GM12878 (cell line): ENCODE measurements around the gene FNDC4. TPM values are rescaled to one million over a fixed set of nuclear protein-coding genes. Genes with fewer than 3 reads are reported as not detected.

Source experiments
- ATAC-seq: fragments of 200-7000 bp; cut with Tn5 transposase; 3 replicates; pipeline ENCODE4 v1.9.1; 2020; ENCODE audit warnings: mild to moderate bottlenecking, moderate library complexity
- BruUV-seq: library from RNA; stranded (reverse); fragments of 400-500 nt; replicated peaks from 2 replicates; lab custom pipeline; 2021; lab: Mats Ljungman, UMichigan
- CTCF ChIA-PET: fragments of 300-600 bp; sonication (Branson Sonifier 250); formaldehyde crosslinking; extraction: SDS; loops from one replicate; lab custom pipeline; 2021; ENCODE audit warnings: inconsistent platforms; lab: Yijun Ruan, JAX
- POLR2A ChIA-PET: fragments of 350-600 bp; formaldehyde crosslinking; extraction: SDS; loops from one replicate; lab custom pipeline; 2021; ENCODE audit warnings: inconsistent platforms; lab: Charles Lee
- RAD21 ChIA-PET: fragments of 300-600 bp; sonication (Branson Sonifier 250); formaldehyde crosslinking; loops from one replicate; lab custom pipeline; 2023; ENCODE audit warnings: antibody characterized with exemption; ENCODE audit not compliant: unreplicated experiment; lab: Charles Lee
- SMC1A ChIA-PET: fragments of 300-600 bp; sonication (Branson Sonifier 250); formaldehyde crosslinking; loops from one replicate; lab custom pipeline; 2023; ENCODE audit not compliant: unreplicated experiment, uncharacterized antibody; lab: Charles Lee
- DNase-seq: peaks from one replicate; pipeline ENCODE4 v3.0.0-alpha.2; 2011; ENCODE audit warnings: low read depth, low spot score
- FAIRE-seq: peaks from 3 replicates; lab custom pipeline; 2011; peaks lifted over from hg19 to GRCh38; lab: Jason Lieb, UNC
- H2AFZ ChIP-seq: 2 replicates; pipeline ENCODE4 v1.6.0; 2011; ENCODE audit warnings: low read depth, low read length, control low read depth; ENCODE audit not compliant: control insufficient read depth
- H3K27ac ChIP-seq: 2 replicates; pipeline ENCODE4 v1.5.1; 2011; ENCODE audit warnings: control low read depth; ENCODE audit not compliant: control insufficient read depth, insufficient read depth
- H3K27me3 ChIP-seq, 2 experiments: replicated peaks in 1 of 2; 2 replicates each; pipeline versions ENCODE4 v1.6.0 to v1.6.1; 2011; ENCODE audit warnings: low read length in 1 of 2; ENCODE audit not compliant: control insufficient read depth in 2 of 2, insufficient read depth in 2 of 2
- H3K36me3 ChIP-seq, 2 experiments: 2 replicates each; pipeline ENCODE4 v1.5.1; 2011; ENCODE audit warnings: low read length in 1 of 2; ENCODE audit not compliant: control insufficient read depth in 2 of 2, insufficient read depth in 2 of 2
- H3K4me1 ChIP-seq: 2 replicates; pipeline ENCODE4 v1.6.1; 2011; ENCODE audit warnings: mild to moderate bottlenecking, low read length, moderate library complexity, mixed read lengths; ENCODE audit not compliant: control insufficient read depth, insufficient read depth
- H3K4me2 ChIP-seq: 2 replicates; pipeline ENCODE4 v1.6.0; 2011; ENCODE audit warnings: control low read depth; ENCODE audit not compliant: control insufficient read depth, insufficient read depth
- H3K4me3 ChIP-seq: fragments of 200-600 bp; sonication (generic); 2 replicates; pipeline ENCODE4 v1.5.1; 2016
- H3K79me2 ChIP-seq: 2 replicates; pipeline ENCODE4 v1.6.0; 2011; ENCODE audit warnings: low read length; ENCODE audit not compliant: control insufficient read depth, insufficient read depth
- H3K9ac ChIP-seq: 2 replicates; pipeline ENCODE4 v1.8.0; 2011; ENCODE audit warnings: low read length, control low read depth, mixed read lengths; ENCODE audit not compliant: control insufficient read depth, insufficient read depth
- H3K9me3 ChIP-seq: replicated peaks from 3 replicates; pipeline ENCODE4 v1.5.1; 2011; ENCODE audit warnings: mild to moderate bottlenecking, low read length; ENCODE audit not compliant: control insufficient read depth, insufficient read depth
- H4K20me1 ChIP-seq: 2 replicates; pipeline ENCODE4 v1.6.0; 2011; ENCODE audit not compliant: control insufficient read depth, insufficient read depth
- CBX5 ChIP-seq: sonication (generic); IDR thresholded peaks from 2 replicates; pipeline ENCODE4 v1.6.1; 2016; ENCODE audit warnings: low read depth, moderate library complexity, mild to moderate bottlenecking, inconsistent platforms
- GATAD2B ChIP-seq: fragments of 450-650 bp; conservative IDR thresholded peaks from 2 replicates; pipeline ENCODE4 v1.6.1; 2017; ENCODE audit warnings: low read depth, mild to moderate bottlenecking, moderate library complexity
- JUND ChIP-seq: IDR thresholded peaks from 2 replicates; pipeline ENCODE4 v1.6.1; 2012; ENCODE audit warnings: low read depth, mild to moderate bottlenecking, low read length, improper control_type of control experiment, moderate library complexity
- KLF5 ChIP-seq: fragments of 450-650 bp; IDR thresholded peaks from 2 replicates; pipeline ENCODE4 v1.6.1; 2014; ENCODE audit warnings: mild to moderate bottlenecking; ENCODE audit not compliant: partially characterized antibody
- POLR2A ChIP-seq: IDR thresholded peaks from 2 replicates; pipeline ENCODE4 v1.6.1; 2011; ENCODE audit warnings: low read depth, mild to moderate bottlenecking, low read length
- WGBS: methylation state at CpG from one replicate; pipeline ENCODE4 v1.1.6; 2016; ENCODE audit warnings: low lambda C conversion rate; ENCODE audit not compliant: insufficient replicate concordance, insufficient coverage; ENCODE audit errors: missing lambda C conversion rate; 5-methylcytosine and 5-hydroxymethylcytosine counted together
- in situ Hi-C: fragments of 300-500 bp; cut with MboI; formaldehyde crosslinking; loops from 9 replicates; pipeline ENCODE4 v1.14.3; 2018; ENCODE audit warnings: mixed read lengths
- intact Hi-C: fragments of 100-400 bp; cut with micrococcal nuclease; formaldehyde crosslinking; loops from one replicate; pipeline ENCODE4 v1.14.2; 2022; ENCODE audit not compliant: unreplicated experiment
- polyA plus RNA-seq, 11 experiments: library from polyadenylated mRNA; depleted of rRNA in 4 of 11; unstranded in 6 of 11; stranded (reverse) in 5 of 11; fragments of >200 nt; fragmentation: Nextera tagmentation in 4 of 11; fragmentation: Illumina TruSeq in 1 of 11; extraction: Ambion mirVana in 4 of 11; extraction: Trizol in 1 of 11; gene quantifications; 1 replicate in 1 of 11; 2 replicates in 10 of 11; pipeline versions ENCODE4 v1.2.1 to v1.2.3, GENCODE V29; 2011 to 2016; ENCODE audit warnings: inconsistent platforms in 2 of 11, missing spikeins in 2 of 11, low read depth in 1 of 11
- small RNA-seq: library from RNA; depleted of rRNA; stranded (forward); fragments of <200 nt; gene quantifications from one replicate; pipeline ENCODE3, GENCODE V24; 2014
- total RNA-seq, 4 experiments: library from RNA; depleted of rRNA in 3 of 4; stranded (reverse); fragments of >200 nt in 3 of 4; fragmentation: Illumina TruSeq in 1 of 4; extraction: Trizol in 1 of 4; gene quantifications; 2 replicates each; pipeline versions ENCODE4 v1.2.1 to v1.2.3, GENCODE V29; 2013 to 2021
- TF ChIP-seq, protein P1 (sequence below): IDR thresholded peaks from 2 replicates; pipeline ENCODE4 v1.6.1; 2012; ENCODE audit warnings: low read depth, low read length, improper control_type of control experiment

The FNDC4 gene
- total and polyA plus RNA-seq, 10 of the 15 experiments (the other 5 are each of a cell fraction or from before 2014, with no cell fraction given): 0.21 TPM; not detected in 9

DNA sequence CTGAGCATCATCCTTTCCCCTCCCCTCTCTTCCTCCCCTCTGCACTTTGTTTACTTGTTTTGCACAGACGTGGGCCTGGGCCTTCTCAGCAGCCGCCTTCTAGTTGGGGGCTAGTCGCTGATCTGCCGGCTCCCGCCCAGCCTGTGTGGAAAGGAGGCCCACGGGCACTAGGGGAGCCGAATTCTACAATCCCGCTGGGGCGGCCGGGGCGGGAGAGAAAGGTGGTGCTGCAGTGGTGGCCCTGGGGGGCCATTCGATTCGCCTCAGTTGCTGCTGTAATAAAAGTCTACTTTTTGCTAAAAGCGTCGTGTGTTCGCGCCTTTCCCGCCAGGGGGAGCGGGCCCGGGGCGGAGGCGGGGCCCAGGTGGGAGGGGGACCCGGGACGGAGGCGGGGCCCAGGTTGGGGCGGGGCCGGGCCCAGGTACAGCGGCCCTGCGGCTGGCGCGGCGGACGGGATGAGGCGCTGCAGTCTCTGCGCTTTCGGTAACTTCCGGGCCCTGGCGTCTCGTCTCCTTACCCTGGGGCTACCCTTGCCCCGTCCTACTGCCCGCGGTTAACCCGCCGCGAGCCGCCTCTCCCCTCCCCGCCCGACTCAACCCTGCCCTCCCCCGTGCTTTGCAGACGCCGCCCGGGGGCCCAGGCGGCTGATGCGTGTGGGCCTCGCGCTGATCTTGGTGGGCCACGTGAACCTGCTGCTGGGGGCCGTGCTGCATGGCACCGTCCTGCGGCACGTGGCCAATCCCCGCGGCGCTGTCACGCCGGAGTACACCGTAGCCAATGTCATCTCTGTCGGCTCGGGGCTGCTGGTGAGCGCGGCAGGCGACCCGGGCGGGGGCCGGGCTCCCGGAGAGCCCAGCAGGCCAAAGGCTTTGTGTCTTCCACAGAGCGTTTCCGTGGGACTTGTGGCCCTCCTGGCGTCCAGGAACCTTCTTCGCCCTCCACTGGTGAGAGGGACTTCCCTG lies 52.8 kb downstream of the FNDC4 start, which contains the start of gene KRTCAP3:
Gene KRTCAP3, plus strand, starts transcription at position 424 of the 962 bp plus-strand sequence. Its CDS starts 32 bp downstream, at position 456.
- BruUV-seq: no TSS peak

More for the DNA sequence above, 52.8 kb downstream of the FNDC4 start, which contains the start of gene KRTCAP3:
- H3K79me2 ChIP-seq: no peaks in the 10 kb centered on the region
- RAD21 ChIA-PET: no interaction called here
- CTCF ChIA-PET: interaction anchor here (0.5 kb wide), 1 partner anchor 60 kb away, joined by 3 read pairs; no protein-coding TSS in a partner anchor
- SMC1A ChIA-PET: no interaction called here
- H3K4me3 ChIP-seq: no peak within 1 kb of the TSS
- no peak within 1 kb of the TSS for H2AFZ ChIP-seq
- no peak within 1 kb of the TSS for H3K9ac ChIP-seq
- FAIRE-seq (no peak), ATAC-seq (no peak; the same call in 1 of the 3 replicates), DNase-seq (no peak)
- H3K36me3 ChIP-seq: peaks cover 13 to 19% of the 10 kb centered on the region in 2 experiments
- intact Hi-C loops: no loop called here
- no peak for TF ChIP-seq CBX5
- TF ChIP-seq GATAD2B: no peak
- TF ChIP-seq, protein P1, sequence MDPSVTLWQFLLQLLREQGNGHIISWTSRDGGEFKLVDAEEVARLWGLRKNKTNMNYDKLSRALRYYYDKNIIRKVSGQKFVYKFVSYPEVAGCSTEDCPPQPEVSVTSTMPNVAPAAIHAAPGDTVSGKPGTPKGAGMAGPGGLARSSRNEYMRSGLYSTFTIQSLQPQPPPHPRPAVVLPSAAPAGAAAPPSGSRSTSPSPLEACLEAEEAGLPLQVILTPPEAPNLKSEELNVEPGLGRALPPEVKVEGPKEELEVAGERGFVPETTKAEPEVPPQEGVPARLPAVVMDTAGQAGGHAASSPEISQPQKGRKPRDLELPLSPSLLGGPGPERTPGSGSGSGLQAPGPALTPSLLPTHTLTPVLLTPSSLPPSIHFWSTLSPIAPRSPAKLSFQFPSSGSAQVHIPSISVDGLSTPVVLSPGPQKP: no peak
- TF ChIP-seq POLR2A: peak; percentile 66
- TF ChIP-seq JUND: no peak
- no peak for TF ChIP-seq KLF5
- TF ChIP-seq, all 136 proteins: peak for 1
- Histone ChIP-seq H3K9me3 (no peaks in the 10 kb centered on the region), H3K4me2 (no peak within 1 kb of the TSS), H3K4me1 (no peaks in the 10 kb centered on the region), H3K27me3 (no peaks in the 10 kb centered on the region), H4K20me1 (no peaks in the 10 kb centered on the region), H3K27ac (no peak within 1 kb of the TSS)
- WGBS: 97% methylated on average over 64 of the region's 80 CpGs
- POLR2A ChIA-PET: no interaction called here
- in situ Hi-C loops: no loop called here

Small RNA genes lying within 50 kb of the gene (small RNA-seq; reads per million reads assigned to genes)
- gene RNU6-986P: not detected

Other genes starting within 250 kb of the FNDC4 start
Only the 7 nearest of the 19 such genes appear.
- gene ZNF513, start 114.5 kb downstream of the FNDC4 start, total RNA-seq (2014; rRNA removed): 8.3 and 9.3 TPM in 2 replicates
- 6.4 and 7.8 TPM in 2 replicates for gene ZNF513, start 114.5 kb downstream of the FNDC4 start, total RNA-seq (2014; rRNA removed; fragmentation: Illumina TruSeq; extraction: Trizol)
- 12.6 and 13.3 TPM in 2 replicates for gene ZNF513, start 114.5 kb downstream of the FNDC4 start, total RNA-seq (2021)
- gene ZNF513, start 114.5 kb downstream of the FNDC4 start, polyA plus RNA-seq (2011; rRNA removed): 3.8 and 6.8 TPM in 2 replicates
- 1.3 and 4.3 TPM in 2 replicates for gene ZNF513, start 114.5 kb downstream of the FNDC4 start, polyA plus RNA-seq (2014; fragmentation: Illumina TruSeq; extraction: Trizol)
- gene ZNF513, start 114.5 kb downstream of the FNDC4 start, polyA plus RNA-seq (2014; fragmentation: Nextera tagmentation; extraction: Ambion mirVana): under 1 TPM; 0.06 to 0.18 TPM
- 16.4 and 17.0 TPM in 2 replicates for gene ZNF513, start 114.5 kb downstream of the FNDC4 start, polyA plus RNA-seq (2014; rRNA removed)
- 1 to 10 TPM; 3.5 TPM for gene ZNF513, start 114.5 kb downstream of the FNDC4 start, polyA plus RNA-seq (2016; fragmentation: Nextera tagmentation; extraction: Ambion mirVana)
- 110 and 112 TPM in 2 replicates for gene PPM1G, start 85.6 kb downstream of the FNDC4 start, total RNA-seq (2014; rRNA removed)
- gene PPM1G, start 85.6 kb downstream of the FNDC4 start, total RNA-seq (2014; rRNA removed; fragmentation: Illumina TruSeq; extraction: Trizol): 129 and 134 TPM in 2 replicates
- 129 and 130 TPM in 2 replicates for gene PPM1G, start 85.6 kb downstream of the FNDC4 start, total RNA-seq (2021)
- gene PPM1G, start 85.6 kb downstream of the FNDC4 start, polyA plus RNA-seq (2011; rRNA removed): 47.0 and 68.8 TPM in 2 replicates
- gene PPM1G, start 85.6 kb downstream of the FNDC4 start, polyA plus RNA-seq (2014; fragmentation: Illumina TruSeq; extraction: Trizol): 163 and 171 TPM in 2 replicates
- gene PPM1G, start 85.6 kb downstream of the FNDC4 start, polyA plus RNA-seq (2014; fragmentation: Nextera tagmentation; extraction: Ambion mirVana): 10 to 100 TPM; 78.5 to 81.1 TPM
- gene PPM1G, start 85.6 kb downstream of the FNDC4 start, polyA plus RNA-seq (2014; rRNA removed): 106 and 108 TPM in 2 replicates
- gene PPM1G, start 85.6 kb downstream of the FNDC4 start, polyA plus RNA-seq (2016; fragmentation: Nextera tagmentation; extraction: Ambion mirVana): 100 to 1,000 TPM; 154 to 159 TPM
- 35.0 and 40.4 TPM in 2 replicates for gene NRBP1, start 66.6 kb downstream of the FNDC4 start, total RNA-seq (2014; rRNA removed)
- 53.3 and 53.4 TPM in 2 replicates for gene NRBP1, start 66.6 kb downstream of the FNDC4 start, total RNA-seq (2014; rRNA removed; fragmentation: Illumina TruSeq; extraction: Trizol)
- 58.4 and 60.3 TPM in 2 replicates for gene NRBP1, start 66.6 kb downstream of the FNDC4 start, total RNA-seq (2021)
- gene NRBP1, start 66.6 kb downstream of the FNDC4 start, polyA plus RNA-seq (2011; rRNA removed): 116 and 136 TPM in 2 replicates
- gene NRBP1, start 66.6 kb downstream of the FNDC4 start, polyA plus RNA-seq (2014; fragmentation: Illumina TruSeq; extraction: Trizol): 67.1 and 75.7 TPM in 2 replicates
- gene NRBP1, start 66.6 kb downstream of the FNDC4 start, polyA plus RNA-seq (2014; fragmentation: Nextera tagmentation; extraction: Ambion mirVana): 1 to 10 TPM; 5.7 to 8.6 TPM
- gene NRBP1, start 66.6 kb downstream of the FNDC4 start, polyA plus RNA-seq (2014; rRNA removed): 70.8 and 73.8 TPM in 2 replicates
- 10 to 100 TPM; 87.7 to 99.7 TPM for gene NRBP1, start 66.6 kb downstream of the FNDC4 start, polyA plus RNA-seq (2016; fragmentation: Nextera tagmentation; extraction: Ambion mirVana)
- 0.33 and 1.1 TPM in 2 replicates for gene KRTCAP3, start 52.8 kb downstream of the FNDC4 start, total RNA-seq (2014; rRNA removed)
- gene KRTCAP3, start 52.8 kb downstream of the FNDC4 start, total RNA-seq (2014; rRNA removed; fragmentation: Illumina TruSeq; extraction: Trizol): 1.4 TPM in 1 of 2 replicates, not detected in the other
- gene KRTCAP3, start 52.8 kb downstream of the FNDC4 start, total RNA-seq (2021): 2.2 and 2.7 TPM in 2 replicates
- 1.3 and 1.5 TPM in 2 replicates for gene KRTCAP3, start 52.8 kb downstream of the FNDC4 start, polyA plus RNA-seq (2011; rRNA removed)
- 0.26 TPM in 1 of 2 replicates, not detected in the other for gene KRTCAP3, start 52.8 kb downstream of the FNDC4 start, polyA plus RNA-seq (2014; fragmentation: Illumina TruSeq; extraction: Trizol)
- gene KRTCAP3, start 52.8 kb downstream of the FNDC4 start, polyA plus RNA-seq (2014; fragmentation: Nextera tagmentation; extraction: Ambion mirVana): under 1 TPM; 0.64 to 0.72 TPM
- gene KRTCAP3, start 52.8 kb downstream of the FNDC4 start, polyA plus RNA-seq (2014; rRNA removed): 1.9 and 2.2 TPM in 2 replicates
- gene KRTCAP3, start 52.8 kb downstream of the FNDC4 start, polyA plus RNA-seq (2016; fragmentation: Nextera tagmentation; extraction: Ambion mirVana): under 1 TPM; 0.48 to 0.82 TPM
- gene IFT172, start 5.5 kb downstream of the FNDC4 start, total RNA-seq (2014; rRNA removed): 7.9 and 9.5 TPM in 2 replicates
- 4.7 and 4.8 TPM in 2 replicates for gene IFT172, start 5.5 kb downstream of the FNDC4 start, total RNA-seq (2014; rRNA removed; fragmentation: Illumina TruSeq; extraction: Trizol)
- 8.6 and 8.8 TPM in 2 replicates for gene IFT172, start 5.5 kb downstream of the FNDC4 start, total RNA-seq (2021)
- 2.4 and 2.9 TPM in 2 replicates for gene IFT172, start 5.5 kb downstream of the FNDC4 start, polyA plus RNA-seq (2011; rRNA removed)
- gene IFT172, start 5.5 kb downstream of the FNDC4 start, polyA plus RNA-seq (2014; fragmentation: Illumina TruSeq; extraction: Trizol): 5.5 and 7.7 TPM in 2 replicates
- 1 to 10 TPM; 3.0 to 3.4 TPM for gene IFT172, start 5.5 kb downstream of the FNDC4 start, polyA plus RNA-seq (2014; fragmentation: Nextera tagmentation; extraction: Ambion mirVana)
- 8.3 and 10.7 TPM in 2 replicates for gene IFT172, start 5.5 kb downstream of the FNDC4 start, polyA plus RNA-seq (2014; rRNA removed)
- gene IFT172, start 5.5 kb downstream of the FNDC4 start, polyA plus RNA-seq (2016; fragmentation: Nextera tagmentation; extraction: Ambion mirVana): 1 to 10 TPM; 7.0 to 7.1 TPM
- gene GCKR, start 1.6 kb upstream of the FNDC4 start, total RNA-seq (2014; rRNA removed): not detected in 2 replicates
- gene GCKR, start 1.6 kb upstream of the FNDC4 start, total RNA-seq (2014; rRNA removed; fragmentation: Illumina TruSeq; extraction: Trizol): not detected in 2 replicates
- not detected in 2 replicates for gene GCKR, start 1.6 kb upstream of the FNDC4 start, total RNA-seq (2021)
- gene GCKR, start 1.6 kb upstream of the FNDC4 start, polyA plus RNA-seq (2011; rRNA removed): not detected in 2 replicates
- not detected in 2 replicates for gene GCKR, start 1.6 kb upstream of the FNDC4 start, polyA plus RNA-seq (2014; fragmentation: Illumina TruSeq; extraction: Trizol)
- not detected for gene GCKR, start 1.6 kb upstream of the FNDC4 start, polyA plus RNA-seq (2014; fragmentation: Nextera tagmentation; extraction: Ambion mirVana)
- gene GCKR, start 1.6 kb upstream of the FNDC4 start, polyA plus RNA-seq (2014; rRNA removed): not detected in 2 replicates
- gene GCKR, start 1.6 kb upstream of the FNDC4 start, polyA plus RNA-seq (2016; fragmentation: Nextera tagmentation; extraction: Ambion mirVana): not detected
- 24.6 and 32.2 TPM in 2 replicates for gene ZNF512, start 87.8 kb upstream of the FNDC4 start, total RNA-seq (2014; rRNA removed)
- gene ZNF512, start 87.8 kb upstream of the FNDC4 start, total RNA-seq (2014; rRNA removed; fragmentation: Illumina TruSeq; extraction: Trizol): 30.8 and 33.4 TPM in 2 replicates
- 28.9 and 31.7 TPM in 2 replicates for gene ZNF512, start 87.8 kb upstream of the FNDC4 start, total RNA-seq (2021)
- 61.9 and 83.4 TPM in 2 replicates for gene ZNF512, start 87.8 kb upstream of the FNDC4 start, polyA plus RNA-seq (2011; rRNA removed)
- 50.3 and 78.6 TPM in 2 replicates for gene ZNF512, start 87.8 kb upstream of the FNDC4 start, polyA plus RNA-seq (2014; fragmentation: Illumina TruSeq; extraction: Trizol)
- gene ZNF512, start 87.8 kb upstream of the FNDC4 start, polyA plus RNA-seq (2014; fragmentation: Nextera tagmentation; extraction: Ambion mirVana): 10 to 100 TPM; 14.1 to 21.2 TPM
- gene ZNF512, start 87.8 kb upstream of the FNDC4 start, polyA plus RNA-seq (2014; rRNA removed): 29.8 and 32.5 TPM in 2 replicates
- gene ZNF512, start 87.8 kb upstream of the FNDC4 start, polyA plus RNA-seq (2016; fragmentation: Nextera tagmentation; extraction: Ambion mirVana): 10 to 100 TPM; 29.3 to 31.6 TPM